ENCODE results near the gene DUSP14.

DNA sequence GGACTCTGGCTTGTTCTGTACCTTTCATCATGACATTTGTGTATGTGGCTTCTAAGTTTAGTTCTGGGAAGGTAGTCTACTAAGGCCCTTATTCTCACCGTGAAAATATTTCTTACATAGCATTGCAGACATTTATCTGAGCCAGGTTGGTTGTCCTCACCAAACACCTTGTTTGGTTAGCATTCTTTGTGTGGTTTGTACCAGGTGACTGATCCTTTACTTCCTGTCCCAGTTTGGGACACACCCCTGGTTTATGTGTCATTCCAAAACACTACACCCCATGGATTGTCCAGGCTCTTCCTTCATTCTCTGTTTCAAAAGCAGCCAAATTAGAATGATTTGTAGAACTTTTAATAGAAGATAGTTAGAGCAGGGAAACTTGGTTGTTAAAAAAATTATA is 23.2 kb upstream of the DUSP14 start:
- no peak for TF ChIP-seq POLR2AphosphoS5 (IDR thresholded peaks at IDR 0.05; ENCODE audit: low read depth, low read length)
- TF ChIP-seq TAF1 (IDR thresholded peaks at IDR 0.05; ENCODE audit: borderline replicate concordance, insufficient read depth, low read length), result no peak
- TF ChIP-seq SIN3A (IDR thresholded peaks at IDR 0.05; ENCODE audit: borderline replicate concordance, insufficient read depth, low read length), result no peak
- TF ChIP-seq, protein P1, sequence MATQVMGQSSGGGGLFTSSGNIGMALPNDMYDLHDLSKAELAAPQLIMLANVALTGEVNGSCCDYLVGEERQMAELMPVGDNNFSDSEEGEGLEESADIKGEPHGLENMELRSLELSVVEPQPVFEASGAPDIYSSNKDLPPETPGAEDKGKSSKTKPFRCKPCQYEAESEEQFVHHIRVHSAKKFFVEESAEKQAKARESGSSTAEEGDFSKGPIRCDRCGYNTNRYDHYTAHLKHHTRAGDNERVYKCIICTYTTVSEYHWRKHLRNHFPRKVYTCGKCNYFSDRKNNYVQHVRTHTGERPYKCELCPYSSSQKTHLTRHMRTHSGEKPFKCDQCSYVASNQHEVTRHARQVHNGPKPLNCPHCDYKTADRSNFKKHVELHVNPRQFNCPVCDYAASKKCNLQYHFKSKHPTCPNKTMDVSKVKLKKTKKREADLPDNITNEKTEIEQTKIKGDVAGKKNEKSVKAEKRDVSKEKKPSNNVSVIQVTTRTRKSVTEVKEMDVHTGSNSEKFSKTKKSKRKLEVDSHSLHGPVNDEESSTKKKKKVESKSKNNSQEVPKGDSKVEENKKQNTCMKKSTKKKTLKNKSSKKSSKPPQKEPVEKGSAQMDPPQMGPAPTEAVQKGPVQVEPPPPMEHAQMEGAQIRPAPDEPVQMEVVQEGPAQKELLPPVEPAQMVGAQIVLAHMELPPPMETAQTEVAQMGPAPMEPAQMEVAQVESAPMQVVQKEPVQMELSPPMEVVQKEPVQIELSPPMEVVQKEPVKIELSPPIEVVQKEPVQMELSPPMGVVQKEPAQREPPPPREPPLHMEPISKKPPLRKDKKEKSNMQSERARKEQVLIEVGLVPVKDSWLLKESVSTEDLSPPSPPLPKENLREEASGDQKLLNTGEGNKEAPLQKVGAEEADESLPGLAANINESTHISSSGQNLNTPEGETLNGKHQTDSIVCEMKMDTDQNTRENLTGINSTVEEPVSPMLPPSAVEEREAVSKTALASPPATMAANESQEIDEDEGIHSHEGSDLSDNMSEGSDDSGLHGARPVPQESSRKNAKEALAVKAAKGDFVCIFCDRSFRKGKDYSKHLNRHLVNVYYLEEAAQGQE (IDR thresholded peaks at IDR 0.05; ENCODE audit: insufficient read depth in 1 of 2, low read depth in 2 of 2, low read length in 2 of 2), result no peak

Data from PFSK-1 (cell line).